Endothelial cell of umbilical vein (primary cell): Measurements from ENCODE around the gene RGS8. TPM values are rescaled to one million over a fixed set of nuclear protein-coding genes. Genes with fewer than 3 reads are reported as not detected.

Experiments
- BruUV-seq: library from RNA; stranded (reverse); fragments of 400-500 nt; replicated peaks from 2 replicates; lab custom pipeline; 2021; lab: Mats Ljungman, UMichigan
- CTCF ChIA-PET: fragments of 300-600, 350-600 bp; sonication (Branson Sonifier 250); formaldehyde crosslinking; loops from one replicate; lab custom pipeline; 2021; ENCODE audit warnings: antibody characterized with exemption, inconsistent platforms; lab: Charles Lee
- POLR2A ChIA-PET: fragments of 300-600, 350-600 bp; sonication (Branson Sonifier 250); formaldehyde crosslinking; loops from one replicate; lab custom pipeline; 2021; ENCODE audit warnings: antibody characterized with exemption, inconsistent platforms; lab: Charles Lee
- DNase-seq: peaks from one replicate; pipeline ENCODE4 v3.0.0-alpha.2; 2011; ENCODE audit warnings: low read depth, low spot score
- FAIRE-seq: peaks from 2 replicates; lab custom pipeline; 2011; peaks lifted over from hg19 to GRCh38; lab: Jason Lieb, UNC
- H2AFZ ChIP-seq: 2 replicates; pipeline ENCODE4 v1.6.0; 2012; ENCODE audit warnings: low read depth, low read length, control low read depth, inconsistent platforms
- H3K27ac ChIP-seq: 2 replicates; pipeline ENCODE4 v1.5.1; 2011; ENCODE audit warnings: low read depth, mild to moderate bottlenecking, control low read depth, low read length, moderate library complexity; ENCODE audit not compliant: insufficient read depth
- H3K27me3 ChIP-seq, 2 experiments: 2 replicates each; pipeline versions ENCODE4 v1.6.0 to v1.6.1; 2011; ENCODE audit warnings: low read length in 2 of 2, mixed read lengths in 1 of 2; ENCODE audit not compliant: control insufficient read depth in 2 of 2, insufficient read depth in 2 of 2
- H3K36me3 ChIP-seq, 2 experiments: 2 replicates in 1 of 2; 3 replicates in 1 of 2; pipeline ENCODE4 v1.5.1; 2011; ENCODE audit warnings: low read length in 2 of 2, mild to moderate bottlenecking in 1 of 2, moderate library complexity in 1 of 2; ENCODE audit not compliant: control insufficient read depth in 2 of 2, insufficient read depth in 2 of 2; ENCODE audit errors: extremely low read depth in 1 of 2
- H3K4me1 ChIP-seq: 3 replicates; pipeline ENCODE4 v1.5.1; 2011; ENCODE audit warnings: mild to moderate bottlenecking, low read length; ENCODE audit not compliant: control insufficient read depth, insufficient read depth; ENCODE audit errors: extremely low read depth
- H3K4me2 ChIP-seq: 2 replicates; pipeline ENCODE4 v1.6.1; 2011; ENCODE audit warnings: low read length, control low read depth, mixed read lengths; ENCODE audit not compliant: insufficient read depth
- H3K4me3 ChIP-seq, 3 experiments: fragments of 200-600 bp in 1 of 3; sonication (generic), shearing (Covaris generic) in 1 of 3; replicated peaks in 1 of 3; 2 replicates each; pipeline ENCODE4 v1.5.1; 2011 to 2016; ENCODE audit warnings: control low read depth in 3 of 3, low read length in 3 of 3, mild to moderate bottlenecking in 2 of 3, inconsistent platforms in 1 of 3, low read depth in 1 of 3, moderate library complexity in 1 of 3; ENCODE audit not compliant: insufficient read depth in 1 of 3
- H3K79me2 ChIP-seq: 2 replicates; pipeline ENCODE4 v1.6.0; 2012; ENCODE audit warnings: low read length, inconsistent platforms; ENCODE audit not compliant: control insufficient read depth, insufficient read depth
- H3K9ac ChIP-seq: replicated peaks from 2 replicates; pipeline ENCODE3; 2011; ENCODE audit warnings: low read length, control low read depth; ENCODE audit not compliant: insufficient read depth; ENCODE audit errors: extremely low read depth
- H3K9me1 ChIP-seq: replicated peaks from 3 replicates; pipeline ENCODE4 v1.6.0; 2011; ENCODE audit warnings: mild to moderate bottlenecking, low read length; ENCODE audit not compliant: control insufficient read depth, insufficient read depth; ENCODE audit errors: extremely low read depth
- H3K9me3 ChIP-seq: replicated peaks from 2 replicates; pipeline ENCODE4 v1.5.1; 2012; ENCODE audit warnings: low read length, inconsistent platforms; ENCODE audit not compliant: control insufficient read depth, insufficient read depth
- H4K20me1 ChIP-seq: replicated peaks from 2 replicates; pipeline ENCODE3; 2011; ENCODE audit warnings: mild to moderate bottlenecking, low read length; ENCODE audit not compliant: control insufficient read depth, insufficient read depth; ENCODE audit errors: extremely low read depth
- EZH2 ChIP-seq: IDR thresholded peaks from 2 replicates; pipeline ENCODE4 v1.6.1; 2012; ENCODE audit warnings: borderline replicate concordance, low read depth, mild to moderate bottlenecking, moderate library complexity, low read length, inconsistent platforms; ENCODE audit not compliant: severe bottlenecking
- FOS ChIP-seq: IDR thresholded peaks from 2 replicates; pipeline ENCODE4 v1.6.1; 2011; ENCODE audit warnings: mild to moderate bottlenecking, low read length, moderate library complexity, borderline replicate concordance; ENCODE audit not compliant: insufficient read depth
- GATA2 ChIP-seq: IDR thresholded peaks from 2 replicates; pipeline ENCODE4 v1.7.0; 2011; ENCODE audit warnings: low read depth, mild to moderate bottlenecking, moderate library complexity, mixed read lengths, low read length; ENCODE audit not compliant: insufficient read length, insufficient read depth
- JUN ChIP-seq: IDR thresholded peaks from 2 replicates; pipeline ENCODE4 v1.6.1; 2011; ENCODE audit warnings: borderline replicate concordance, low read depth; ENCODE audit not compliant: insufficient read length, insufficient read depth
- MYC ChIP-seq: IDR thresholded peaks from one replicate; pipeline ENCODE4 v1.6.1; 2011; ENCODE audit warnings: mild to moderate bottlenecking, low read depth, low read length
- POLR2A ChIP-seq: IDR thresholded peaks from 2 replicates; pipeline ENCODE4 v1.6.1; 2012; ENCODE audit warnings: low read depth, mild to moderate bottlenecking, control low read depth, low read length
- POLR2AphosphoS5 ChIP-seq: IDR thresholded peaks from 2 replicates; pipeline ENCODE4 v1.6.1; 2012; ENCODE audit warnings: low read depth, mild to moderate bottlenecking, control low read depth, low read length, moderate library complexity; ENCODE audit not compliant: insufficient read depth
- dilution Hi-C: fragments of 300-500 bp; cut with MboI; formaldehyde crosslinking; loops from one replicate; pipeline ENCODE4 v1.15.0; 2019; ENCODE audit warnings: low sequenced_read_pairs; ENCODE audit not compliant: extremely low pct_ligation_motif_present
- intact Hi-C: fragments of 100-400 bp; cut with micrococcal nuclease; formaldehyde crosslinking; loops from one replicate; pipeline ENCODE4 v1.10.0; 2022
- polyA plus RNA-seq, 4 experiments: library from polyadenylated mRNA; depleted of rRNA in 3 of 4; stranded (reverse) in 3 of 4; unstranded in 1 of 4; fragments of >200 nt; gene quantifications; 2 replicates each; pipeline versions ENCODE4 v1.2.1 to v1.2.3, GENCODE V29; 2011 to 2012; ENCODE audit warnings: missing spikeins in 1 of 4
- total RNA-seq: library from RNA; stranded (reverse); gene quantifications from 2 replicates; pipeline ENCODE4 v1.2.3, GENCODE V29; 2021
- TF ChIP-seq, protein P1 (sequence below), 2 donors: IDR thresholded peaks; 1 replicate in 1 of 2; 2 replicates in 1 of 2; pipeline ENCODE4 v1.5.1; 2011; ENCODE audit warnings: low read length in 2 of 2, mild to moderate bottlenecking in 2 of 2, moderate library complexity in 2 of 2, control low read depth in 1 of 2, inconsistent platforms in 1 of 2, low read depth in 1 of 2; ENCODE audit not compliant: insufficient read depth in 1 of 2; ENCODE audit errors: extremely low read depth in 1 of 2
- TF ChIP-seq, protein P2 (sequence below): IDR thresholded peaks from 2 replicates; pipeline ENCODE4 v1.6.1; 2011; ENCODE audit not compliant: insufficient read depth, insufficient read length

Gene RGS8
- total and polyA plus RNA-seq, 2 donors (not counting 3 experiments of a cell fraction or from before 2014, with no cell fraction given): not detected

DNA sequence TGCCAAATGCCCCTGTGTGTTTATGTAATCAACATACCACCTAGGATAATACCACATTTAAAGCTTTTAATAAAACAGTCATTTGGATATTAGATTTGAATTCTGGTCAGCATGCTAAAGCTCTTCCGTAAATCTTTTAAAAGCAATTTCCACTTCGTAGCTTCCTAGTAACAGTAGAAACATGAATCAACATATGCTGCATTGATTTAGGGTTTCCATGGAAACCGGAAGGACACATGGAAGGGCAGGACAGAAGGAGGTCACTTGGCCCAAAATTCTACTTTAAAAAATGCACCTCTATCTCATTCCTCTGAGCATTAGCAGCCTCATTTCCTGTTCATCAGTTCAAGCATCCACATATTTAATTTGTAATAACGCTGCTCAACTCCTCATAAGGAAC is 8.1 kb downstream of the RGS8 start:
- H2AFZ ChIP-seq: no peak overlapping the region
- no peak for TF ChIP-seq GATA2
- no peak for TF ChIP-seq POLR2A
- TF ChIP-seq FOS: no peak
- TF ChIP-seq, protein P1, sequence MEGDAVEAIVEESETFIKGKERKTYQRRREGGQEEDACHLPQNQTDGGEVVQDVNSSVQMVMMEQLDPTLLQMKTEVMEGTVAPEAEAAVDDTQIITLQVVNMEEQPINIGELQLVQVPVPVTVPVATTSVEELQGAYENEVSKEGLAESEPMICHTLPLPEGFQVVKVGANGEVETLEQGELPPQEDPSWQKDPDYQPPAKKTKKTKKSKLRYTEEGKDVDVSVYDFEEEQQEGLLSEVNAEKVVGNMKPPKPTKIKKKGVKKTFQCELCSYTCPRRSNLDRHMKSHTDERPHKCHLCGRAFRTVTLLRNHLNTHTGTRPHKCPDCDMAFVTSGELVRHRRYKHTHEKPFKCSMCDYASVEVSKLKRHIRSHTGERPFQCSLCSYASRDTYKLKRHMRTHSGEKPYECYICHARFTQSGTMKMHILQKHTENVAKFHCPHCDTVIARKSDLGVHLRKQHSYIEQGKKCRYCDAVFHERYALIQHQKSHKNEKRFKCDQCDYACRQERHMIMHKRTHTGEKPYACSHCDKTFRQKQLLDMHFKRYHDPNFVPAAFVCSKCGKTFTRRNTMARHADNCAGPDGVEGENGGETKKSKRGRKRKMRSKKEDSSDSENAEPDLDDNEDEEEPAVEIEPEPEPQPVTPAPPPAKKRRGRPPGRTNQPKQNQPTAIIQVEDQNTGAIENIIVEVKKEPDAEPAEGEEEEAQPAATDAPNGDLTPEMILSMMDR (IDR thresholded peaks at IDR 0.05; ENCODE audit: extremely low read depth in 1 of 2, insufficient read depth in 1 of 2, low read depth in 1 of 2, low read length in 2 of 2): no peak
- TF ChIP-seq EZH2: no peak
- TF ChIP-seq JUN: no peak
- no peak for TF ChIP-seq MYC
- TF ChIP-seq POLR2AphosphoS5: no peak
- TF ChIP-seq, protein P2, sequence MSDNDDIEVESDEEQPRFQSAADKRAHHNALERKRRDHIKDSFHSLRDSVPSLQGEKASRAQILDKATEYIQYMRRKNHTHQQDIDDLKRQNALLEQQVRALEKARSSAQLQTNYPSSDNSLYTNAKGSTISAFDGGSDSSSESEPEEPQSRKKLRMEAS: no peak
- ChIA-PET POLR2A (no interaction called here), CTCF (no interaction called here)
- FAIRE-seq (no peak), DNase-seq (no peak)
- dilution Hi-C loops (no loop called here), intact Hi-C loops (no loop called here)
- H3K9me3 ChIP-seq: no peaks in the 10 kb centered on the region
- H3K4me1 ChIP-seq: no peaks in the 10 kb centered on the region
- H3K9me1 ChIP-seq: no peaks in the 10 kb centered on the region
- BruUV-seq: no TSS peak
- H3K36me3 ChIP-seq: no peaks in the 10 kb centered on the region
- H3K27ac ChIP-seq: no peak overlapping the region
- no peaks in the 10 kb centered on the region for H3K27me3 ChIP-seq
- H4K20me1 ChIP-seq: no peaks in the 10 kb centered on the region
- H3K4me3 ChIP-seq: no peak overlapping the region
- H3K9ac ChIP-seq: no peak overlapping the region
- H3K79me2 ChIP-seq: no peaks in the 10 kb centered on the region
- H3K4me2 ChIP-seq: no peak overlapping the region
